A673 (cell line): Measurements from ENCODE around the gene UGT2A3. TPM values are rescaled to one million over a fixed set of nuclear protein-coding genes. Genes with fewer than 3 reads are reported as not detected.

Experiments
- BruUV-seq: library from RNA; stranded (reverse); fragments of 400-500 nt; replicated peaks from 2 replicates; lab custom pipeline; 2021; lab: Mats Ljungman, UMichigan
- CTCF ChIA-PET: fragments of 300-600 bp; sonication (Branson Sonifier 250); formaldehyde crosslinking; loops from one replicate; lab custom pipeline; 2022; ENCODE audit warnings: antibody characterized with exemption; lab: Charles Lee
- POLR2A ChIA-PET: fragments of 300-600 bp; sonication (Branson Sonifier 250); formaldehyde crosslinking; loops from one replicate; lab custom pipeline; 2022; ENCODE audit warnings: antibody characterized with exemption; ENCODE audit not compliant: low non-redundant PET; lab: Charles Lee
- DNase-seq: peaks from one replicate; pipeline ENCODE4 v3.0.0-alpha.2; 2015; ENCODE audit warnings: low spot score
- H3K27ac ChIP-seq: fragments of 200-600 bp; sonication (generic); 2 replicates; pipeline ENCODE4 v1.5.1; 2016; ENCODE audit warnings: mixed run types, low read depth, mild to moderate bottlenecking, mixed read lengths, antibody characterized with exemption, low read length; ENCODE audit not compliant: poor library complexity, severe bottlenecking
- H3K27me3 ChIP-seq: fragments of 200-600 bp; sonication (generic); replicated peaks from 2 replicates; pipeline ENCODE4 v1.6.1; 2017; ENCODE audit warnings: mixed run types, low read depth, mild to moderate bottlenecking, mixed read lengths, antibody characterized with exemption, low read length; ENCODE audit not compliant: insufficient read depth, poor library complexity
- H3K36me3 ChIP-seq: fragments of 200-600 bp; sonication (generic); 2 replicates; pipeline ENCODE4 v1.6.1; 2016; ENCODE audit warnings: mixed run types, mild to moderate bottlenecking, mixed read lengths, antibody characterized with exemption, low read length; ENCODE audit not compliant: insufficient read depth, poor library complexity, severe bottlenecking
- H3K4me1 ChIP-seq: fragments of 200-600 bp; sonication (generic); 2 replicates; pipeline ENCODE4 v1.6.1; 2017; ENCODE audit warnings: mixed run types, mild to moderate bottlenecking, mixed read lengths, antibody characterized with exemption, low read length; ENCODE audit not compliant: insufficient read depth, poor library complexity, severe bottlenecking
- H3K4me3 ChIP-seq: fragments of 200-600 bp; sonication (generic); 2 replicates; pipeline ENCODE4 v1.5.1; 2016; ENCODE audit warnings: low read depth, mixed run types, mild to moderate bottlenecking, mixed read lengths, low read length; ENCODE audit not compliant: poor library complexity, severe bottlenecking
- H3K9me3 ChIP-seq: fragments of 200-600 bp; sonication (generic); 2 replicates; pipeline ENCODE4 v1.6.1; 2016; ENCODE audit warnings: mixed run types, low read depth, mild to moderate bottlenecking, mixed read lengths, antibody characterized with exemption, low read length; ENCODE audit not compliant: poor library complexity, severe bottlenecking
- CTCF ChIP-seq: fragments of 300-800, 200-600 bp; sonication (generic); conservative IDR thresholded peaks from 2 replicates; pipeline ENCODE4 v1.5.1; 2017; ENCODE audit warnings: low read depth, mild to moderate bottlenecking, antibody characterized with exemption, low read length, moderate library complexity, mixed read lengths
- EZH2 ChIP-seq: fragments of 200-600 bp; sonication (generic); IDR thresholded peaks from 2 replicates; pipeline ENCODE4 v1.6.1; 2017; ENCODE audit warnings: borderline replicate concordance, low read depth, mild to moderate bottlenecking, mixed read lengths, antibody characterized with exemption, low read length; ENCODE audit not compliant: poor library complexity, severe bottlenecking
- intact Hi-C: fragments of 100-400 bp; cut with micrococcal nuclease; formaldehyde crosslinking; loops from one replicate; pipeline ENCODE4 v1.10.0; 2022; ENCODE audit not compliant: unreplicated experiment
- total RNA-seq: library from RNA; stranded (reverse); gene quantifications from 2 replicates; pipeline ENCODE4 v1.2.3, GENCODE V29; 2021

UGT2A3 gene
- total RNA-seq, 1 experiment from 2014 or later = not detected

- TF ChIP-seq CTCF = no peak
- TF ChIP-seq EZH2 = no peak
- CTCF ChIA-PET = no interaction called here
- Histone ChIP-seq H3K27ac (no peak overlapping the region), H3K4me1 (no peaks in the 10 kb centered on the region), H3K4me3 (no peak overlapping the region), H3K27me3 (no peaks in the 10 kb centered on the region), H3K36me3 (no peaks in the 10 kb centered on the region), H3K9me3 (no peaks in the 10 kb centered on the region)
- intact Hi-C loops = no loop called here
- POLR2A ChIA-PET = no interaction called here
- no TSS peak for BruUV-seq
- no peak for DNase-seq
Observed at GRCh38 chr4:68891678-68892077, 59.9 kb downstream of the UGT2A3 start.

- POLR2A ChIA-PET = no interaction called here
- Histone ChIP-seq H3K27me3 (no peaks in the 10 kb centered on the region), H3K27ac (no peak overlapping the region), H3K9me3 (no peaks in the 10 kb centered on the region), H3K4me1 (no peaks in the 10 kb centered on the region), H3K36me3 (no peaks in the 10 kb centered on the region), H3K4me3 (no peak overlapping the region)
- CTCF ChIA-PET = no interaction called here
- no TSS peak for BruUV-seq
- intact Hi-C loops = no loop called here
- no peak for TF ChIP-seq EZH2
- no peak for TF ChIP-seq CTCF
- DNase-seq = no peak
Observed at GRCh38 chr4:68885545-68885944, 66.1 kb downstream of the UGT2A3 start.

- POLR2A ChIA-PET = no interaction called here
- Histone ChIP-seq H3K27ac (no peak overlapping the region), H3K27me3 (no peaks in the 10 kb centered on the region), H3K4me3 (no peak overlapping the region), H3K4me1 (no peaks in the 10 kb centered on the region), H3K9me3 (no peaks in the 10 kb centered on the region), H3K36me3 (no peaks in the 10 kb centered on the region)
- DNase-seq = no peak
- no peak for TF ChIP-seq CTCF
- no TSS peak for BruUV-seq
- CTCF ChIA-PET = no interaction called here
- intact Hi-C loops = no loop called here
Observed at GRCh38 chr4:68883870-68884269, 67.7 kb downstream of the UGT2A3 start.

Other genes starting within 250 kb of the UGT2A3 start
- gene UGT2B10, start 135.8 kb downstream of the UGT2A3 start, total RNA-seq = not detected in 2 replicates
- not detected in 2 replicates for gene UGT2B7, start 144.7 kb upstream of the UGT2A3 start, total RNA-seq